ENCODE results near the gene MST1R. TPM values are rescaled to one million over a fixed set of nuclear protein-coding genes. Genes with fewer than 3 reads are reported as not detected.
"Not testable (repeated sequence)": the region's sequence is repeated elsewhere in the genome, so short reads cannot be mapped to it uniquely, and the experiment has no call there.

The MST1R gene
- 1 to 10 TPM; 2.5 to 7.7 (median 6.7) TPM for polyA plus RNA-seq

GRCh38 chr3:49903451-49904424, at the start of gene MST1R:
TSS of gene MST1R (minus strand) at chr3:49903873. CDS start at chr3:49903609, 264 bp downstream.
- WGBS, 3 donors, result 32 to 33% (median 32%) methylated on average over 59 to 65 of the region's 65 CpGs
- no peak within 1 kb of the TSS for H3K27ac ChIP-seq (ENCODE audit: low read depth, low read length)

GRCh38 chr3:49952924-49953323, 49.3 kb upstream of the MST1R start:
- H3K27ac ChIP-seq (ENCODE audit: low read depth, low read length), result no peak overlapping the region
- WGBS, 3 donors, result 91 to 99% (median 97%) methylated on average over 6 of the region's 6 CpGs

GRCh38 chr3:49942651-49943050, 39.0 kb upstream of the MST1R start:
- 73 to 82% (median 77%) methylated on average over 2 of the region's 2 CpGs for WGBS, 3 donors
- H3K27ac ChIP-seq (ENCODE audit: low read depth, low read length), result no peak overlapping the region

GRCh38 chr3:49940667-49941249, 37.1 kb upstream of the MST1R start:
- peak overlapping the region; percentile 85 for H3K27ac ChIP-seq (ENCODE audit: low read depth, low read length)
- WGBS, 3 donors, result 3 to 8% (median 6%) methylated on average over 23 of the region's 23 CpGs

- WGBS, 3 donors, result 0% methylated on average over 67 to 74 of the region's 74 CpGs
- peak within 1 kb of the TSS; percentile 85 for H3K27ac ChIP-seq (ENCODE audit: low read depth, low read length)
Observed at GRCh38 chr3:49939858-49940666, 36.4 kb upstream of the MST1R start, which contains the start of gene RBM6. TSS of gene RBM6 (plus strand) at chr3:49940150. CDS start at chr3:49962642, 22,492 bp downstream.

- 22 to 29% (median 23%) methylated on average over 3 of the region's 3 CpGs for WGBS, 3 donors
- H3K27ac ChIP-seq (ENCODE audit: low read depth, low read length), result no peak overlapping the region
Observed at GRCh38 chr3:49937090-49937489, 33.4 kb upstream of the MST1R start.

GRCh38 chr3:49932281-49932680, 28.6 kb upstream of the MST1R start:
- not testable (repeated sequence) for H3K27ac ChIP-seq (ENCODE audit: low read depth, low read length)
- WGBS, 3 donors, result 92 to 95% (median 95%) methylated on average over 15 of the region's 15 CpGs

GRCh38 chr3:49930922-49931321, 27.2 kb upstream of the MST1R start:
- H3K27ac ChIP-seq (ENCODE audit: low read depth, low read length), result no peak overlapping the region

GRCh38 chr3:49930168-49930690, 26.6 kb upstream of the MST1R start:
- no peak overlapping the region for H3K27ac ChIP-seq (ENCODE audit: low read depth, low read length)
- WGBS, 3 donors, result 30 to 44% (median 37%) methylated on average over 16 of the region's 16 CpGs

More at GRCh38 chr3:49930922-49931321, 27.2 kb upstream of the MST1R start:
- WGBS, 3 donors, result 66 to 91% (median 73%) methylated on average over 1 of the region's 1 CpG

GRCh38 chr3:49929291-49930167, 25.9 kb upstream of the MST1R start, which contains the start of gene MON1A:
TSS of gene MON1A (minus strand) at chr3:49929811. CDS start at chr3:49913346, 16,465 bp downstream.
- 1% methylated on average over 56 of the region's 56 CpGs for WGBS, 3 donors
- H3K27ac ChIP-seq (ENCODE audit: low read depth, low read length), result no peak within 1 kb of the TSS

GRCh38 chr3:49928481-49929017, 24.9 kb upstream of the MST1R start:
- WGBS, 3 donors, result 68 to 85% (median 83%) methylated on average over 5 of the region's 5 CpGs
- no peak overlapping the region for H3K27ac ChIP-seq (ENCODE audit: low read depth, low read length)

GRCh38 chr3:49927798-49928197, 24.1 kb upstream of the MST1R start:
- no peak overlapping the region for H3K27ac ChIP-seq (ENCODE audit: low read depth, low read length)
- 91 to 92% (median 91%) methylated on average over 5 of the region's 5 CpGs for WGBS, 3 donors

GRCh38 chr3:49926117-49926728, 22.6 kb upstream of the MST1R start:
- WGBS, 3 donors, result 85 to 86% (median 86%) methylated on average over 4 of the region's 4 CpGs
- no peak overlapping the region for H3K27ac ChIP-seq (ENCODE audit: low read depth, low read length)

- 83 to 96% (median 93%) methylated on average over 2 of the region's 2 CpGs for WGBS, 3 donors
- no peak overlapping the region for H3K27ac ChIP-seq (ENCODE audit: low read depth, low read length)
Observed at GRCh38 chr3:49925485-49925884, 21.8 kb upstream of the MST1R start.

- no peak overlapping the region for H3K27ac ChIP-seq (ENCODE audit: low read depth, low read length)
Observed at GRCh38 chr3:49924683-49925082, 21.0 kb upstream of the MST1R start.

GRCh38 chr3:49917806-49918590, 14.3 kb upstream of the MST1R start:
- H3K27ac ChIP-seq (ENCODE audit: low read depth, low read length), result not testable (repeated sequence)
- WGBS, 3 donors, result 76 to 94% (median 79%) methylated on average over 19 of the region's 19 CpGs

More at GRCh38 chr3:49924683-49925082, 21.0 kb upstream of the MST1R start:
- 77 to 83% (median 82%) methylated on average over 2 of the region's 2 CpGs for WGBS, 3 donors

All from adipose tissue (tissue), 3 donors.